ENCODE data around the gene SLC13A4.

DNA sequence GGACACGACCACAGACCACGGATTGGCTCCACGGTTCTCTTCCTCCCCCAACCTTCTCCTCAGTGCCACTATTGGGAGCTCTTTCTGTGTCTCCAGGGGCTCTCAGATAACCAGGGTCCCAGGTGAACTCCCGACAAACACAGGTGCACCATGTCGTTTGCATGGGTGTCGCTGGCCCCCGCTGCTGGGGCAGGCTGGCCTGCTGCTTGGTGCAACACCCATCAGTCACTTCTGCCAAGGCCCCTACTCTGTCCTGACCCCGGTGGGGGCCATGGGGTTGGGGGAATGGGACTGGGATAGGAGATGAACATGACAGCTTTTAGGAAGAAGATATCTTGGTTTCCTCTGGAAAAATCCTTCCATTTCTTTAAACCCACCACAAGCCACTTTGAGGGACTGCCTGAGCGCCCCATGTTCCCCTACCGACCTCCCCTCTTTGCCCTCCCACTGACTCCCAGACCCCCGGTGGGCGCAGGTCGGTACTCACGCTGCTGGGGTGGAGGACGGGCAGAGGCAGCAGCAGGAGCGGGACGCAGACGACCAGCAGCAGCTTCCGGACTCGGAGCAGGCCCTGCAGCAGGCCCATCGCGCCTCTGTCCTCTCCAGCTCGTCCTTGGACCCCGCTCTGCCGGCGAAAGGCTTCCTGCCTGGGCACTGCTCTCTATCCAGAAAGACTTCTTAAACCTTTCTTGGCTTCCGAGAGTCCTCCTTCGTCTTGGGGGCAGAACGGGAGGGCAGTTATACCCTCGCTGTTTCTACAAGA lies 894 bp downstream of the SLC13A4 start:
- TF ChIP-seq ZNF274 (IDR thresholded peaks at IDR 0.05; ENCODE audit: low read depth, low read length), result no peak
- no peak for TF ChIP-seq YY1 (IDR thresholded peaks at IDR 0.05; ENCODE audit: insufficient read depth, insufficient read length)
